Activated gamma-delta T cell (primary cell): ENCODE data around the gene SNORC.
"Not testable (repeated sequence)": the region's sequence is repeated elsewhere in the genome, so short reads cannot be mapped to it uniquely, and the experiment has no call there.

Experiments
- DNase-seq: peaks from one replicate; lab custom pipeline; 2025; lab: John Stamatoyannopoulos, UW

Gene SNORC

DNA sequence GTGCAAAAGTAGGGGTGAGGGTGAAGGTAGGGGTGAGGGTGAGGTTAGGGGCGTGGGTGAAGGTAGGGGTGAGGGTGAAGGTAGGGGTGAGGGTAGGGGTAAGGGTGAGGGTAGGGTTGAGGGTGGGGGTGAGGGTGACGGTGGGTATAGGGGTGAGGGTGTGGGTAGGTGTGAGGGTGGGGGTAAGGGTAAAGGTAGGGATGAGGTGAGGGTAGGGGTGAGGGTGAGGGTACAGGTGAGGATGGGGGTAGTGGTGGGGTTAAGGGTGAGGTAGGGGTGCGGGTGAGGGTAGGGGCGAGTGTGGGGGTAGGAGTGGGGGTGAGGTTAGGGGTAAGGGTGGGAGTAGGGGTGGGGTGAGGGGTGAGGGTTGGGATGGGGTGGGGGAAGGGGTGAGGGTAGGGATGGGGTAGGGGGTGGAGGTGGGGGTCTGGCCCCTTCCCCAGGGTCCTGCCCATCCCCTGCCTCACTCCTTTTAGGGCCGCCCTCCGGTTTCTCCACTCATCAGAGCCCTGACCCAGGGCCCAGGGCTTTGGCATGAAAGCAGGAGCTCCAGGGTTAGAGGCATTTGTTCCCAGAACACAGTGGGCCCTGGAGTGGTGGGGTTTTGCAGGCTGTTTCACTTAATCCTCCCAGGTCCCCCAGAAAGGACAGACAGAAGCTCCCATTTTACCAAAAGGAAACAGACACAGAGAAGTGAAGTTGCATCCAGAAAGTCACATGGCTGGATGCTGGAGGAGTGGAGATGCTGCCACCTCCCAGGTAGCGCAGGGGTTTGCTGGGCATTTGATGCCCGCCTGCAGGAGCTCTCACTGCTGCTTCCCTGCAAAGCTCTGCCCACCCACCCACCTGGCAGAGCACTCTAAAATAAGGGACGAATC, 26.9 kb downstream of the SNORC start:
- DNase-seq: no peak

DNA sequence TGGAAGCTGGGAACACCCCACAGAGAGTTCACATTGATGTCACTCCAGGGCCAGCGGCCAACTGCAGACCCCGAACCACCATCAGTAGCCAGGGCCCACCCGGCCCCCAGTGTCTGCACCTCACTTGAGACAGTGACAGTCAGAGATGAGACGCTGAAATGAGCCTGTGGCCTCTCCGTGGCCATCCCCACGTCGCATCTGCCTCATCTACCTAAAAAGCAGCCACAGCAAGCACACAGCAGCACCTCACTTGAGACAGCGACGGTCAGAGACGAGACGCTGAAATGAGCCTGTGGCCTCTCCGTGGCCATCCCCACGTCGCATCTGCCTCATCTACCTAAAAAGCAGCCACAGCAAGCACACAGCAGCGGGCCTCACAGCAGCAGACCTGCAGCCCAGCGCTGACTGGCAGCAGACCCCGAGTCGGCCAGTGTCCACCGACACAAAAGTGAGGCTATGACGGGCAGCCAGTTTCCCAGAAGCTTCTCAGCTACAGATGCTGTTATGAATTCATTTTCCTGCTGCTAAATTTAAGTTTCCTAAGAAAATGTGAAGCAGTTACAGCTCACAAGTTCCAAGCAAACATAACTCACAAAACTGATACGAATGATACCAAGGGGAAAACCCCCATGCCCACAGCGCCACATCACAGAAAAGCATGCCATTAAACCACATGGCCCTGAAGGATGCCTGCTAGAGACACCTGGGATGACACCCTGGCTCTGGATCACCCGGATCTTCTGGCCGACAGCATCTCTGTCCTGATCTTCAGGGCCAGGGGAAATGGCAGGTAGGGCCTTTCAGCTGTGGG, 27.7 kb downstream of the SNORC start:
- DNase-seq: no peak

DNA sequence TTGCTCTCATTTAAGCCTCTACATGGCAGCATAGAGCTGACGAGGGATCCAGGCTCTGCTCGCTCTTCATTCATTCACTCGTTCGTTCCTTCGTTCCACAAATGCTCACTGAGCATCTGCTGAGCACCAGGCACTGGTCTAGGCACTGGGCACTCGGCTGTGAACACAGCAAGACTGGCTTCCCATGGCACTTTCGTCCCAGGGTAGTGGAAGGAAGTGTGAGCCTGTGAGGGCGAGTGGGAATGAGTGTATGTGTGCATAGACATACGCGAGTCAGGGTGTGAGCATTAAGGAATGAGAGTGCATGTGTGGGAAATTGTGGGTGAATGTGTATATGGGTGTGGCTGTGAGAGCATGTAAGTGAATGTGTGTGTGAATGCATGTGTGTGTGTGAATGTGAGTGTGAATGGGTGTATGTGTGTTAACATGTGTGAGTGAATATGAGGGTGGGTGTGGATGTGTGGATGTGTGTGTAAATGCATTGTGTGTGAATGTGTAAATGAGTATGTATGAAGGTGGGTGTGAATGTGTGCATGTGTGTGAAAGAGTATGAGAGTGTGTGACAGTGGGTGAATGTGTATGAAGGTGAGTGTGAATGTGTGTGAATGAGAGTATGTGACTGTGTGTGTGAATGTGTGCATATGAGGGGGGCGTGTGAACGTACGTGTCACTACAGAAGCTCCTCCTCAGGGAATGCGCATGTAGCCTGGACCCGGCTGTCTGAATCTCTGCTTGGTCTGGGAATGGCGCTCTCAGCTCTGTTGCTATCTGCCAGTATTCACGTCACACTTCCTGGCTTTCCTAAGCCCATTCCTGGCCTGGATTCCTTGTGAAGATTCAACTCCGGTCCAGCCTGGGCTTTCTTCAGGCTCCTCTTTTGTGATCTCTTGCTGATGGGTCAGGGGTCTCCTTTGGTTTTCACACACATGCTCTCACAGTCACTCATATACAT, 28.8 kb downstream of the SNORC start:
- no peak for DNase-seq

DNA sequence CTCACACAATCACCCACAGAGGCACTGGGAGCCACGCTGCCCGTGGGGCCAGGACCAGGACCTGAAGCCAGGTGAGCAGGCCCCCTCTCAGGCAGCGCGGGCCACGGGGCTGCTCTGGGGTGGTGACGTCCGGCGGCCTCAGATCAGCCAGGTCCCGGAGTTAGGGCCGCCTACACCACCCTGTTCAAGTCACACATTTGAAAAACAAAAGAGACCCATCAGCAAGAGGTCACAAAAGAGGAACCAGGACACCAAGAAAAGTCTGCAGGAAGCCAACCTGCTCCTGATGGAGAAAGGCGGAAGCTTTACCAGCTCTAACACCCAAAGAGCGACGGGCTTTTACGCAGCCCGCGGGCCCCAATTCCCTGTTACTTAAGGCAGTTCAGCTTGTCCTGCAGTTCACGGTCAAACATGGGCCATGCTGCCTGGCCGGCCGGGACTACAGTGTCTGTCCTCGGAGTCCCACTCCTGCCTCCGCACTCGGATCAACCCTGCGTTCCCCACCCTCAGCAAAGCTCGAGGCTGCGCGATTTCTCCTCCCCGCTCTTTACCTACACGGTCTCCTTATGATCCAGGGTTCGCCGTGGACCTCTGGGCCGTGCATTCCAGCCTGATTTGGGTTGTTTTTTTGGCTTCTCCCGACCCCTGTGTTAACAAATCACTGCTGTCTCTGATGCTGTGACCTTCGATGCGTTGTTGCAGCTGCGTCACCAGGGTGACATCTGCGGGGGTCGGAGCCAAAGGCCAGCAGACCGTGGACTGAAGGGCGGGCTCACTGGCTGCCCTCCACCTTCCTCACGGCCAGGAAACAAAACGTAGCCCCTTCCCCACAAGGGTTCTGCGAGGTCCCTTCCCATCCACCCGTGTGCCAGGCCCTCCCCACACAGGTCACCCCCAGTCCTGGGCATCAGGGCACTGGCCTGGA, 31.0 kb downstream of the SNORC start:
- DNase-seq: no peak

DNA sequence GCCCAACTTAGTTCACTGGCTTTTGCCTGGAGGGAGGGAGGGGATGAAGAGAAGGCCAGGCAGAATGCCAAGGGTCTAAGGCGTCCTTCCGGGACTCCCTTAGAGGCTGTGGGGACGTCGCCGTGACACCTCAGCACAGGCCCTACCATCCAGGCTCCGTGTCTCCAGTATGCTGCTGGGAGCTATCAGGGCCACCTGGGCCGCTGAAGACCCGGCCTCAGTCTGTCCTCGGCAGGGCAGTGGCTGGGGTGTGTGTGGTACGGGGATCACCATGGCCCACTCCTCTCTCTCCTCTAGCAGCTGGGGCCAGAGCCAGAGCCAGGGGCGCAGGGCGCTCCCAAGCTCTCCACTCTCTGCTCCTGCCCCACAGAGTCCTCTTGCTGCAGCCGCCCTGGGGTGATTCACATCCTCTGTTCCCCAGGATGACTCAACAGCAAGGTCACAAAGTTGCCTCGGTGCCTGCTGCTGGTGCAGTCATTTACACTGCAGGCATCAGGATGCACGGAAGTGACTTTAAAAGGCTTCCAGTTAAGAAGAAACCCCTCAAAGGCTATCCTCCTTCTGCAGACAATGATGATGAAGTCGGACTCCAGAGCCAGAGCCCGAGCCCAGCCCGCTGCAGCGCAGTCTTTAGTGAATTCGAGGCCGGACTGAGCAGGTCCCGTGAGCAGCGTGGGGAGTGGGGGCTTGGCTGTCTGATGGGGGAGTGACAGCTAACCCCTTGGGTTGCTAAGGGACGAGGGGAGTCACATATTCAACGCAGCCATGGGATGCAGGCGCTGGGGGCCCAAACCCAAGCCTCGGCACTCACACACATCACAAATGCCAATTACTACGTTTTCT, 31.9 kb downstream of the SNORC start:
- no peak for DNase-seq

DNA sequence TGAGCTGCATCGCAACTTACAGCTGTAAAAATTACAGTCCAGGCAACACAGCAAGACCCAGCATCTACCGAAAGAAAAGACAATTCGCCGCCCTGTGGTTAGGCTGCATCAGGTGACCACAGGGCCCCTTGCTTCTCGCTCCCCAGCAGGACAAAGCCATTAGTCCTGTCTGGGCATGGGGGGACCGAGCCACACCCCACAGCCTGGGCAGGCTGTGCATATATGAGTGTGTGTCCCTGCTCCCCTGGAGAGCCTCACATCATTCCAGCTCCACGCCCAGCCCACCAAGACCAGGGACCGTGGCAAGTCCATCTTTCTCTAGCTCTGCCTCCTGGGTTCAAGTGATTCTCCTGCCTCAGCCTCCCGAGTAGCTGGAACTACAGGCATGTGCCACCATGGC, 33.9 kb downstream of the SNORC start:
- no peak for DNase-seq

DNA sequence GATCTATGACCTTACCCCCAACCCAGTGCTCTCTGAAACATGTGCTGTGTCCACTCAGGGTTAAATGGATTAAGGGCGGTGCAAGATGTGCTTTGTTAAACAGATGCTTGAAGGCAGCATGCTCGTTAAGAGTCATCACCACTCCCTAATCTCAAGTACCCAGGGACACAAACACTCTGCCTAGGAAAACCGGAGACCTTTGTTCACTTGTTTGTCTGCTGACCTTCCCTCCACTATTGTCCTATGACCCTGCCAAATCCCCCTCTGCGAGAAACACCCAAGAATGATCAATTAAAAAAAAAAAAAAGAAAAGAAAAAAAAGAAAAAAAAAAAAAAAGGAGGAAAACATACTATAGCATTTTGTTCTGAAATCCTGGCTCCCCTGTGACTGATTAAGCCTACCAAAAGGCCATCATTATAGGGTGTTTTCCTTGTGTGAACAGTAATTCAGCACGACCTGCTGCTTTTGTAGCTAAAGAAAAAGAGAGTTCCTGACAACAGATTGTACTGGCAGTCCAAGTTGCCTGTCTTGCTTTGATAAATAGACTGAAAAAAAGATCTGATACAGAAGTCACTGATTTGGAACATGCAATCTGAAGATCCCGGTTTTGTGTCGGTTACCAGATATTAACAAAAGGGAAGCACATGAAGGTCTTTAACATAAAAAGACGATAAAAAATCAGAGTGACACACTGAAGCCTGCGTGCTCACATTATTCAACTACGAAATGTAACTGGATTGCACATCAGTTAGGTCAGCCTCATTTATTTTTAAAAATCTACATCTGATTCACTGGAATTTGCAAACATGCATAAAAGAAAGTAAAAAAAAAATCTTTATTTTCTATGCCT, 37.0 kb downstream of the SNORC start:
- not testable (repeated sequence) for DNase-seq

DNA sequence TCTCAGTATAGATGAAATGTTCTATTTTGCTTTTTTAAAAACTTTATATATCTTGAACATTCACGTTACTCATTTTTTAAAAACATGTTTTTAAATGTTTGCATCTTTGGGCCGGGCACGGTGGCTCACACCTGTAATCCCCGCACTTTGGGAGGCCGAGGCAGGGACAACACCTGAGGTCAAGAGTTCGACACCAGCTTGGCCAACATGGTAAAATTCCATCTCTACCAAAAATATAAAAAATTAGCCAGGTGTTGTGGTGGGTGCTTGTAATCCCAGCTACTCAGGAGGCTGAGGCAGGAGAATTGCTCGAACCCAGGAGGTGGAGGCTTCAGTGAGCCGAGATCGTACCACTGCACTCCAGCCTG, 37.6 kb downstream of the SNORC start:
- not testable (repeated sequence) for DNase-seq

DNA sequence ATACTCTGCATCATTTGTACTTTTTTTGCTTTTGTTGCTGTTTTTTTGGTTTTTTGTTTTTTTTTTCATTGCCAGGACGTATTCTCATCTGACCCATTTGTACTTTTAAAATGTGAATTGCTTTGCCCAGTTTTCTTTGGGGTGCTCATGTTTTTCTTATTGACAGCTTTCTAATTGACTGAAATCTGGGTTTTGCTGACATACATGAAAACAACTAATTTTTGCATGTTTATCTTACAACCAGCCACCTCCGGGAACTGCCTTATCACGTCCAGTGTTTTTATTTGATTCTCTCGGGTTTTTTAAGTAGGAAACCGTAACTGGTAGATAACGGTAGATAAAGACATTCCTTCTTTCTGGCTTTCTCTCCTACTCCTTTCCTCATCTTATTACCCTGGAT, 38.6 kb downstream of the SNORC start:
- no peak for DNase-seq

DNA sequence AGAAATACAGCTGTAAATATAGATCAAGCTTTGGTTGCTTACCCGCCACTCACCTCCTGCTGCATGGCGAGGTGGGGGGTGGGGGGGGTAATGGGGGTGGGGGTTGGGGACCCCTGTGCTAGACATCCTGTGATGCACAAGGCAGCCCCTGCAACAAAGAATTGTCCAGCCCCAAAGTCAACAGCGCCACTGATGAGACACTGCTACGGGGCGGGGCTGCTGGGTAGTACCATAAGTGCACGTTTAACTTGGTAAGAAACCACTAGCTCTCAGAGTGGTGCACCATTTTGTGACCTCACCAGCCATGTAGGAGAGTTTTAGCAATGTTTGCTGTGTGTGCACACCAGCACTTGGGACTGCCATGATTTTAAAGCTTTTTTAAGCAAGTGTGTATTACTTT, 40.3 kb downstream of the SNORC start:
- no peak for DNase-seq

DNA sequence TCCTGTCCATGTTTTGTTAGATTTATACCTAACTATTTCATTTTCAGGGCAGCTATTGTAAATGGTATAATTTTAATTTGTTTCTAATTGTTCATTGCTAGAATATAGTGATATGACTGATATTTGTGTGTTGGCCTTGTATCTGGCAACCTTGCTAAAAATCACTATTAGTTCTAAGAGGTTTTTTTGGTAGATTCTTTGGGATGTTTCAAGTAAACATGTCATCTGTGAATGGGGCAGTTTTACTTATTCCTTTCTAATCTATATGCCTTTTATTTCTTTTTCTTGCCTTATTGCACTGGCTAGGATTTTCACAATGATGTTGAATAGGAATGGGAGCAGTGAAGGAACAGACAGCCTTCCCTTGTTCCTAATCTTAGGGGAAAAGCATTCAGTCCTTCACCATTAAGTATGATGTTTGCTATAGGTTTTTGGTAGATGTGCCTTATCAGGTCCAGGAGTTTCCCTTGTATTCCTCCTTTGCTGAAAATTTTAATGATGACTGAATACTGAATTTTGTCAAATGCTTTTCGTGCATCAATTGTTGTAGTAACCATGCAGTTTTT, 41.7 kb downstream of the SNORC start:
- DNase-seq: no peak

DNA sequence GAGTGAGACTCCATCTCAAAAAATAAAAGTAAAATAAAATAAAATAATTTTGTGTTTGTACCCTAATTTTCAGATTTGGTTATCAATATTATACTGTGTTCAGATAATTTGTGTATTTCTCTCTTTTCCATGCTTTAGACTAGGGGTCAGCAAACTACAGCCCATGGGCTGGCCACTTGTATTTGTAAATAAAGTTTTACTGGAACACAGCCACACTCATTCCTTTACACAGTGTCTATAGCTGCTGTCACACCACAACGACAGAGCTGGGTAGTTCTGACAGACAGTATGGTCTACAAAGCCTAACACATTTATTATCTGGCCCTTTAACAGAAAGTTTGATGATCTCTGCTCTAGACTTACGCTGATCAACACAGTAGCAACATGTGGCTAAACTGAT, 43.8 kb downstream of the SNORC start:
- DNase-seq: no peak

DNA sequence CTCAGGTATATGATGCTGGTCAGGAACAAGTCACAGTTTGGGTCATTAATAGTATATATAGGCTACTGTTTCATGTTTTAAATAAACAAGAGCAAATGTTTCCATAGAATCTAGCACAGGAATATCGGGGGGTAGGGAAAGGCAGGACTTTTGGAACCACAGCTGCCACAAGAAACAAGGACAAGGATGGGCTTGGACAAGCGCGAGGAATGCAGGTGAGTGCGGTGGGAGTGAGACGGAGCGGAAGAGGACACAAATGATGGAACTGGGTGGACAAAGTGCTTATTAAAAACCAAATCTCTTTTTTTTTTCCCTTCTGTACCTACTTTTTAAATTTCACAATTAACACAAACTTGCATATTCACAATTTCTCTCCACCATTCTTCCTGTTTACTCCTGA, 49.1 kb downstream of the SNORC start:
- no peak for DNase-seq

DNA sequence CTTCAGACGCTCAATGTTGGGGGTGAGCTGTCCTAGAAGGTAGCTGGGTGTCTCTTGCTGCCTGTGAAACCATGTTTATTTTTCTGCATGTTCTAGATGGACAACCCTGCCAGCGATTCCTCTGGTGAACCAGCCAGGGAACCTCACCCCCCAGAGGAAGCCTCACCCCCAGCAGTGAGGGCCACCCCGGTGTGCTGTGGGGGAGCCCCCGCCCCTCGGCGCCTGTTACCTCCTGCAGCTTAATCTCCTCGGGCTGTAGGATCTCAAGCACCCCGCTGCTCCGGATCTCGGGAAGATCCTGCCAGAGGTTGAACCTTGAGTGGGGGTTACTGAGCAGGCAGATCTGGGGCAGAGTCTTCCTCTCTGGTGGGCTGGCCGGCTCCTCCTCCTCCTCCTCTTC, 50.0 kb downstream of the SNORC start:
- no peak for DNase-seq

DNA sequence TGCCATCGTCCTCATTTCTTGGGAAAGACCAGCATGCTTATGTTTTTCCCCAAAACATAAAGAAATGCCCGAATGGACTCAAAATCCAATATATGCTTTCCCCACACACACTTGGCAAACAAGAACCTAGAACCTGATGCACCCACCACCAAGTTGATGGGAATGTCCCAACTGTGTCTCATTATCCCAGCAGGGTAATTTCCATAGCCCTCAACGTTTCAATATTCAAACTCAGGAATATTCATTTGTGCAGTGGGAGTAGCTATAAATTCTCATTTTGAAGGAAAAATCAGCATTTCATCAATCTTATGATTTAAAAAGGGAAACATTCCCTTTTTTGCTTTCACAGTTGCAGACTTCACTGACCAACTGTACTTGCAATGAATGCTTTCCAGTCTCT, 50.7 kb downstream of the SNORC start:
- no peak for DNase-seq

DNA sequence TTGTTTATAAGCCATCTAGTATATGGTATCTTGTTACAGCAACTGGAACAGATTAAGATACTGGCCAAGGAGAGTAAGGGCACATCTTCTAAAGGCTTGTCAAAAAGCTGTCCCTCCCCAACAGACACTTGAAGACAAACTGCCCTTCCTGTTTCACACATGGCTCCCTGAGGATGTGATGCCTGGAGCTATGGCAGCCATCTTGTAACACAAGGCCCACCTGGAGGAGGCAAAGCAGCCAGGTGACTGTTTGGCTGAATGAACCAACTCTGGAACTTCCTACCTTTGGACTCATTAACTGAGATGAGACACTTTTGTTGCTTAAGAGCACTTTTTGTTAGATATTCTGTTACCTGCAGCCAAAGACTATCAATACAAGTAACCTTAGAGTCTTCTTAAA, 54.4 kb downstream of the SNORC start:
- DNase-seq: no peak

DNA sequence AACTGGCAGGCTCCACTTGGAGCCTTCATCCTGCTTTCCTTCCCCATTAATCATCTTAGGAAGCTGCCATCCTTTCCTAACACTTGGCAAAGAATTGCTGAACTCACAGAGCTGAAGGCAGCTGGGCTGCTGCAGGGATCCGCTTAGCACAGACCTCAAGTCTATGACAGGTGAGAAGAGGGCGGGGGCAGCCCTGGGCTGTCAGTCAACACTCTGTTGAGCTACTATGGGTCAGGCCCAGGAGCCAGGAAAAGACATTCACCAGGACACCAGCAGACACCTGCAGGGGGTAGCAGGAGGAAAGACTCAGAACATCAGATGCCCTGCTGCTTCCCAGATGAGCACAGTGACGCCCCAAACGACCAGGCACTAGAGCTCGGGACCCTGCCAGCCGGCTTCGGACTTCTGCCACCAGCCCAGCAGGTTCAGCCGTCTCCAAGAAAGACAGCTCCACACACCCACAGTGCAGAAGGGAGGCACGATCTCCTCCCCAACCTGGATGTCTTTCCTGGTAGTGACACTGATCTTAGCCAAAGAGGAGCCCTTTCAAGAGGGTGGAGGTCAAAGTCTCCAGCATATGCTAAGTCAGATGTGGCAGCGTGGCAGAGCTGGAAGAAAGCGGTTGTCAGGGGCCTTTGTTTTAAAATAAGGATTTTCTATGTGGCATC, 55.2 kb downstream of the SNORC start:
- DNase-seq: no peak

DNA sequence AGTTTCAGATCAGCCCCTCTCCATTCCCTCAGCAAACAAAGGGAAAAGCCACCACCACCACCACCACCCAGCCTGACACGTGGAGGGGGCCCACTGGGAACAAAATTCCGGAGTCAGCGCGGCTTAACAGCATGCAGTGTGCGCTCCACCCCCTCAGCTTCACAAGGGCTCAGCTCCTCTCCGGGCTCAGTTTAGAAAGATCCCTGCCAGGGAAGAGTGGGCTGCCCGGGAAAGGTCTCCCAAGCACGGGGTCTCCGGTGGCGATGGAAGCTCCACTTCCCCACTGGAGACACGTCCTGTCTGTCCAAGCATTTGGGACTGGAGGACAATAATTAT, 55.7 kb downstream of the SNORC start:
- no peak for DNase-seq
